H9 (cell line): Measurements from ENCODE around the gene EHD3. TPM values are rescaled to one million over a fixed set of nuclear protein-coding genes. Genes with fewer than 3 reads are reported as not detected.

ENCODE experiments used
- DNase-seq: peaks from one replicate; pipeline ENCODE4 v3.0.0-alpha.2; 2017
- H2AFZ ChIP-seq: one replicate; pipeline ENCODE4 v1.6.1; 2013; ENCODE audit warnings: mild to moderate bottlenecking, low read length, control low read depth, moderate library complexity
- H2AK5ac ChIP-seq: 2 replicates; pipeline ENCODE4 v1.6.1; 2013; ENCODE audit warnings: low read length, control low read depth, mixed read lengths; ENCODE audit not compliant: insufficient read length
- H2BK120ac ChIP-seq: one replicate; pipeline ENCODE4 v1.6.1; 2013; ENCODE audit warnings: low read depth, mild to moderate bottlenecking, low read length, control low read depth, inconsistent platforms; ENCODE audit not compliant: poor library complexity, severe bottlenecking
- H2BK12ac ChIP-seq: 2 replicates; pipeline ENCODE4 v1.6.1; 2013; ENCODE audit warnings: low read length, control low read depth, mixed read lengths, low read depth; ENCODE audit not compliant: insufficient read length
- H2BK15ac ChIP-seq: 2 replicates; pipeline ENCODE4 v1.6.1; 2013; ENCODE audit warnings: low read depth, low read length, control low read depth
- H2BK20ac ChIP-seq: one replicate; pipeline ENCODE4 v1.6.1; 2013; ENCODE audit warnings: low read depth, mild to moderate bottlenecking, low read length, control low read depth, inconsistent platforms; ENCODE audit not compliant: poor library complexity, severe bottlenecking
- H2BK5ac ChIP-seq: 2 replicates; pipeline ENCODE4 v1.6.1; 2013; ENCODE audit warnings: low read length, control low read depth, mixed read lengths; ENCODE audit not compliant: insufficient read length
- H3K14ac ChIP-seq: 2 replicates; pipeline ENCODE4 v1.6.1; 2013; ENCODE audit warnings: low read length, control low read depth; ENCODE audit not compliant: insufficient read depth
- H3K18ac ChIP-seq: 2 replicates; pipeline ENCODE4 v1.6.1; 2013; ENCODE audit warnings: low read depth, mild to moderate bottlenecking, mixed read lengths, low read length, control low read depth; ENCODE audit not compliant: insufficient read length
- H3K23ac ChIP-seq: 2 replicates; pipeline ENCODE4 v1.6.1; 2013; ENCODE audit warnings: low read length, control low read depth, mixed read lengths, low read depth; ENCODE audit not compliant: insufficient read length
- H3K23me2 ChIP-seq: 2 replicates; pipeline ENCODE4 v1.6.1; 2013; ENCODE audit warnings: low read depth, mild to moderate bottlenecking, mixed read lengths, low read length, control low read depth; ENCODE audit not compliant: insufficient read length, poor library complexity, severe bottlenecking
- H3K27ac ChIP-seq: 2 replicates; pipeline ENCODE4 v1.5.1; 2013; ENCODE audit warnings: low read length, control low read depth, mixed read lengths, low read depth; ENCODE audit not compliant: insufficient read length
- H3K27me3 ChIP-seq: 2 replicates; pipeline ENCODE4 v1.6.1; 2013; ENCODE audit warnings: low read length, control low read depth, inconsistent platforms; ENCODE audit not compliant: insufficient read depth
- H3K4ac ChIP-seq: 2 replicates; pipeline ENCODE4 v1.6.1; 2013; ENCODE audit warnings: low read depth, mild to moderate bottlenecking, control low read depth, inconsistent platforms, low read length, moderate library complexity
- H3K4me1 ChIP-seq: 2 replicates; pipeline ENCODE4 v1.6.1; 2013; ENCODE audit warnings: low read length, control low read depth, inconsistent platforms; ENCODE audit not compliant: insufficient read depth
- H3K4me2 ChIP-seq: 2 replicates; pipeline ENCODE4 v1.6.1; 2013; ENCODE audit warnings: low read length, control low read depth, mixed read lengths; ENCODE audit not compliant: insufficient read length, insufficient read depth
- H3K56ac ChIP-seq: 2 replicates; pipeline ENCODE4 v1.6.1; 2013; ENCODE audit warnings: low read depth, mild to moderate bottlenecking, mixed read lengths, low read length, control low read depth; ENCODE audit not compliant: insufficient read length
- H3K79me1 ChIP-seq: 2 replicates; pipeline ENCODE4 v1.6.1; 2013; ENCODE audit warnings: low read depth, mild to moderate bottlenecking, moderate library complexity, low read length, control low read depth, inconsistent platforms; ENCODE audit not compliant: insufficient read depth, poor library complexity, severe bottlenecking
- H3K79me2 ChIP-seq: 2 replicates; pipeline ENCODE4 v1.6.1; 2013; ENCODE audit warnings: low read length, control low read depth, inconsistent platforms; ENCODE audit not compliant: insufficient read depth
- H3K9ac ChIP-seq: 2 replicates; pipeline ENCODE4 v1.6.1; 2013; ENCODE audit warnings: low read length, control low read depth, mixed read lengths; ENCODE audit not compliant: insufficient read length; ENCODE audit errors: extremely low read depth
- H3K9me3 ChIP-seq: one replicate; pipeline ENCODE4 v1.6.1; 2013; ENCODE audit warnings: low read depth, low read length, inconsistent platforms; ENCODE audit not compliant: control insufficient read depth
- H3T11ph ChIP-seq: one replicate; pipeline ENCODE4 v1.6.1; 2013; ENCODE audit warnings: mild to moderate bottlenecking, low read length, control low read depth, inconsistent platforms
- H4K20me1 ChIP-seq: one replicate; pipeline ENCODE4 v1.6.1; 2013; ENCODE audit not compliant: control insufficient read depth, insufficient read length, insufficient read depth
- H4K5ac ChIP-seq: 2 replicates; pipeline ENCODE4 v1.6.1; 2013; ENCODE audit warnings: low read depth, mild to moderate bottlenecking, mixed read lengths, low read length, control low read depth; ENCODE audit not compliant: insufficient read length
- H4K8ac ChIP-seq: replicated peaks from 2 replicates; pipeline ENCODE4 v1.6.1; 2013; ENCODE audit warnings: low read length, control low read depth, mixed read lengths, low read depth; ENCODE audit not compliant: insufficient read length
- H4K91ac ChIP-seq: 2 replicates; pipeline ENCODE4 v1.6.1; 2013; ENCODE audit warnings: low read depth, mild to moderate bottlenecking, moderate library complexity, mixed read lengths, low read length, control low read depth; ENCODE audit not compliant: insufficient read length
- H3K27ac Mint-ChIP-seq, 3 experiments: 2 replicates in 2 of 3; 3 replicates in 1 of 3; pipeline ENCODE4 v1.8.0; 2020 to 2021; ENCODE audit warnings: mixed read lengths in 3 of 3, mild to moderate bottlenecking in 1 of 3, moderate library complexity in 1 of 3
- H3K27me3 Mint-ChIP-seq: 2 replicates; pipeline ENCODE4 v1.8.0; 2021; ENCODE audit warnings: low read depth, mild to moderate bottlenecking, moderate library complexity, mixed read lengths
- H3K36me3 Mint-ChIP-seq, 3 experiments: 2 replicates in 2 of 3; 3 replicates in 1 of 3; pipeline ENCODE4 v1.8.0; 2020 to 2021; ENCODE audit warnings: low read depth in 3 of 3, mixed read lengths in 3 of 3; ENCODE audit not compliant: insufficient read depth in 1 of 3
- H3K4me1 Mint-ChIP-seq, 2 experiments: 2 replicates each; pipeline ENCODE4 v1.8.0; 2020; ENCODE audit warnings: mixed read lengths in 2 of 2
- H3K4me3 Mint-ChIP-seq, 2 experiments: 2 replicates in 1 of 2; 3 replicates in 1 of 2; pipeline ENCODE4 v1.8.0; 2020 to 2021; ENCODE audit warnings: mild to moderate bottlenecking in 2 of 2, mixed read lengths in 2 of 2, moderate library complexity in 1 of 2
- H3K9me3 Mint-ChIP-seq, 2 experiments: 2 replicates in 1 of 2; 3 replicates in 1 of 2; pipeline ENCODE4 v1.8.0; 2020; ENCODE audit warnings: mild to moderate bottlenecking in 2 of 2, mixed read lengths in 2 of 2, moderate library complexity in 1 of 2
- CTCF ChIP-seq: fragments of 200-600 bp; sonication (generic); conservative IDR thresholded peaks from 3 replicates; pipeline ENCODE4 v1.8.0; 2021; ENCODE audit warnings: antibody characterized with exemption, mild to moderate bottlenecking
- WGBS: extraction: QIAGEN DNeasy Blood & Tissue Kit; methylation state at CpG from one replicate; pipeline ENCODE4 v1.1.7; 2013; ENCODE audit warnings: missing lambda C conversion rate, low lambda C conversion rate, mixed read lengths; ENCODE audit not compliant: insufficient read length; ENCODE audit errors: extremely low coverage; 5-methylcytosine and 5-hydroxymethylcytosine counted together
- total RNA-seq: library from RNA; stranded (reverse); gene quantifications from 2 replicates; pipeline ENCODE4 v1.2.1, GENCODE V29; 2021

EHD3 gene
- total RNA-seq, 1 experiment from 2014 or later = 8.3 TPM

DNA sequence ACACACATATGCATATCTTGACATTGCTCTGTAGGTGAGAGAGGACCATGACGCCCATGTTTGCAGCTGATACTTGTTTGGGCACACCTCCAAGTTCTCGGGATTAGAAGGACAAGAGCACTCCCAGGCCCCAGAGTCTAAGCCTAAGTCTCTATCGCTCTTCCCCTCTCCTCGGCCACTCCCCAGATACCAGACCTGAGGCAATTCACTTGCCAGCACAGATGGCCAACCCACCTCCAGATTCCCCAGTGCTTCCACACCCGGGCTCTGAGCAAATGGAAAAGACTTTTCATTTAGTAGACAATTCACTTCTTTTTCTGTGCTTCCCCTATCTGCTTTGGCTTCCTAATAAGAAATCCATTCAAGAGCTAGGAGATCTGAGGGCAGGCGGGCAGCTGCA, 32.9 kb downstream of the EHD3 start:
- Histone ChIP-seq H3K23me2 (no peaks in the 10 kb centered on the region), H4K91ac (no peak overlapping the region), H3K27me3 (no peaks in the 10 kb centered on the region), H3K56ac (no peak overlapping the region), H3K23ac (no peak overlapping the region), H3K18ac (no peak overlapping the region), H3K9ac (no peak overlapping the region), H2AK5ac (no peak overlapping the region), H4K5ac (no peak overlapping the region), H4K20me1 (no peaks in the 10 kb centered on the region), H3T11ph (no peak overlapping the region), H2BK15ac (no peak overlapping the region), H3K14ac (no peak overlapping the region), H3K79me2 (no peaks in the 10 kb centered on the region; the same call in 1 of the 2 replicates), H4K8ac (no peak overlapping the region), H2BK120ac (no peak overlapping the region), H3K9me3 (no peaks in the 10 kb centered on the region), H2AFZ (no peak overlapping the region), H3K79me1 (no peaks in the 10 kb centered on the region), H3K4ac (no peak overlapping the region), H3K4me2 (no peak overlapping the region), H3K4me1 (peaks cover 7% of the 10 kb centered on the region; the same call in 1 of the 2 replicates), H2BK20ac (no peak overlapping the region), H3K27ac (no peak overlapping the region), H2BK12ac (no peak overlapping the region), H2BK5ac (no peak overlapping the region)
- Mint-ChIP-seq H3K27me3 (no peaks in the 10 kb centered on the region), H3K9me3 (no peaks in the 10 kb centered on the region), H3K4me1 (peaks cover 28 to 29% of the 10 kb centered on the region in 2 experiments), H3K27ac (no peak overlapping the region), H3K36me3 (peaks cover 3 to 16% (median 16%) of the 10 kb centered on the region in 3 experiments; a peak in 4 of 7 replicates), H3K4me3 (no peak overlapping the region)
- no peak for TF ChIP-seq CTCF
- WGBS = no CpG with 5 or more reads among the region's 6 CpGs
- no peak for DNase-seq
